H1 (cell line): Measurements from ENCODE around the gene SPAG16.

Source experiments
- CTCF ChIP-seq, 3 experiments: IDR thresholded peaks; 1 replicate in 2 of 3; 2 replicates in 1 of 3; pipeline versions ENCODE4 v1.5.1 to v1.6.1; 2011; ENCODE audit warnings: low read length in 3 of 3, mild to moderate bottlenecking in 3 of 3, inconsistent platforms in 2 of 3, low read depth in 1 of 3, moderate library complexity in 1 of 3; ENCODE audit not compliant: insufficient read depth in 1 of 3; ENCODE audit errors: control extremely low read depth in 1 of 3
- E2F6 ChIP-seq: IDR thresholded peaks from 2 replicates; pipeline ENCODE4 v1.6.1; 2012; ENCODE audit warnings: inconsistent platforms
- POLR2A ChIP-seq, 2 experiments: IDR thresholded peaks; 1 replicate in 1 of 2; 2 replicates in 1 of 2; pipeline ENCODE4 v1.6.1; 2011; ENCODE audit warnings: low read depth in 2 of 2, low read length in 2 of 2, mild to moderate bottlenecking in 2 of 2; ENCODE audit errors: control extremely low read depth in 1 of 2
- POLR2AphosphoS5 ChIP-seq: IDR thresholded peaks from 2 replicates; pipeline ENCODE4 v1.6.1; 2011; ENCODE audit warnings: low read depth, low read length
- RNF2 ChIP-seq: fragments of 200-900, 300-1000 bp; sonication (generic); IDR thresholded peaks from 2 replicates; pipeline ENCODE4 v1.7.1; 2016; ENCODE audit warnings: borderline replicate concordance, low read depth, mild to moderate bottlenecking, antibody characterized with exemption, low read length; ENCODE audit not compliant: poor library complexity, severe bottlenecking; ENCODE audit errors: missing control alignments

GRCh38 chr2:214031566-214031965, 747.3 kb downstream of the SPAG16 start:
- TF ChIP-seq CTCF (IDR thresholded peaks at IDR 0.05; ENCODE audit: control extremely low read depth in 1 of 3, insufficient read depth in 1 of 3, low read depth in 1 of 3, low read length in 3 of 3) (no peak), POLR2AphosphoS5 (no peak), POLR2A (IDR thresholded peaks at IDR 0.05; ENCODE audit: control extremely low read depth in 1 of 2, low read depth in 2 of 2, low read length in 2 of 2) (no peak), RNF2 (no peak), E2F6 (no peak)
